Measurements from ENCODE around the gene RNF25.

DNA sequence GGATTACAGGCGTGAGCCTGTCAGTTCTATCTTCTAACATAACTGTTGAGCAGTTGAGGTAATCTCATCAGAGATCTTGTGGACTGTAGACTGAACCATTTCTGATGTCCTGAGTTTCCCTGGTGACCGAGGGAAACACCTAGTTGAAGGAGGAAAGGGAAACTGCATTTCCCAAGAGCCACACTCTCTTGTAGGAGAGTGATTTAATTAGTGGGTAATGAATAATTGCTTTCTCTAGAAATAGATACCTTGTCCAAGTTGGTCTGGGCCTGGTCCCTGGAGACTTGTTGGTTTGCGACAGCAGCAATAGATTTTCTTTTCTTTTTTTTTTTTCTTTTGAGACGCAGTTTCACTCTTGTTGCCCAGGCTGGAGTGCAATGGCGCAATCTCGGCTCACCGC, 46.3 kb upstream of the RNF25 start:
- TF ChIP-seq, protein P1, sequence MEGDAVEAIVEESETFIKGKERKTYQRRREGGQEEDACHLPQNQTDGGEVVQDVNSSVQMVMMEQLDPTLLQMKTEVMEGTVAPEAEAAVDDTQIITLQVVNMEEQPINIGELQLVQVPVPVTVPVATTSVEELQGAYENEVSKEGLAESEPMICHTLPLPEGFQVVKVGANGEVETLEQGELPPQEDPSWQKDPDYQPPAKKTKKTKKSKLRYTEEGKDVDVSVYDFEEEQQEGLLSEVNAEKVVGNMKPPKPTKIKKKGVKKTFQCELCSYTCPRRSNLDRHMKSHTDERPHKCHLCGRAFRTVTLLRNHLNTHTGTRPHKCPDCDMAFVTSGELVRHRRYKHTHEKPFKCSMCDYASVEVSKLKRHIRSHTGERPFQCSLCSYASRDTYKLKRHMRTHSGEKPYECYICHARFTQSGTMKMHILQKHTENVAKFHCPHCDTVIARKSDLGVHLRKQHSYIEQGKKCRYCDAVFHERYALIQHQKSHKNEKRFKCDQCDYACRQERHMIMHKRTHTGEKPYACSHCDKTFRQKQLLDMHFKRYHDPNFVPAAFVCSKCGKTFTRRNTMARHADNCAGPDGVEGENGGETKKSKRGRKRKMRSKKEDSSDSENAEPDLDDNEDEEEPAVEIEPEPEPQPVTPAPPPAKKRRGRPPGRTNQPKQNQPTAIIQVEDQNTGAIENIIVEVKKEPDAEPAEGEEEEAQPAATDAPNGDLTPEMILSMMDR (IDR thresholded peaks at IDR 0.05): no peak
- no peak for TF ChIP-seq POLR2AphosphoS5 (IDR thresholded peaks at IDR 0.05)
- no peak for TF ChIP-seq POLR2A (IDR thresholded peaks at IDR 0.05)
- TF ChIP-seq EP300 (IDR thresholded peaks at IDR 0.05): no peak

Data from suprapubic skin (tissue), 4 donors.